ENCODE measurements around the gene WDR7.

- TF ChIP-seq, protein P1, sequence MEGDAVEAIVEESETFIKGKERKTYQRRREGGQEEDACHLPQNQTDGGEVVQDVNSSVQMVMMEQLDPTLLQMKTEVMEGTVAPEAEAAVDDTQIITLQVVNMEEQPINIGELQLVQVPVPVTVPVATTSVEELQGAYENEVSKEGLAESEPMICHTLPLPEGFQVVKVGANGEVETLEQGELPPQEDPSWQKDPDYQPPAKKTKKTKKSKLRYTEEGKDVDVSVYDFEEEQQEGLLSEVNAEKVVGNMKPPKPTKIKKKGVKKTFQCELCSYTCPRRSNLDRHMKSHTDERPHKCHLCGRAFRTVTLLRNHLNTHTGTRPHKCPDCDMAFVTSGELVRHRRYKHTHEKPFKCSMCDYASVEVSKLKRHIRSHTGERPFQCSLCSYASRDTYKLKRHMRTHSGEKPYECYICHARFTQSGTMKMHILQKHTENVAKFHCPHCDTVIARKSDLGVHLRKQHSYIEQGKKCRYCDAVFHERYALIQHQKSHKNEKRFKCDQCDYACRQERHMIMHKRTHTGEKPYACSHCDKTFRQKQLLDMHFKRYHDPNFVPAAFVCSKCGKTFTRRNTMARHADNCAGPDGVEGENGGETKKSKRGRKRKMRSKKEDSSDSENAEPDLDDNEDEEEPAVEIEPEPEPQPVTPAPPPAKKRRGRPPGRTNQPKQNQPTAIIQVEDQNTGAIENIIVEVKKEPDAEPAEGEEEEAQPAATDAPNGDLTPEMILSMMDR (IDR thresholded peaks at IDR 0.05; ENCODE audit: low read length), result no peak
- no peak for TF ChIP-seq EZH2phosphoT487 (IDR thresholded peaks at IDR 0.05; ENCODE audit: low read length)
Measured at GRCh38 chr18:57051657-57052044, 400.5 kb downstream of the WDR7 start.
